Spleen (tissue), 7 donors: Measurements from ENCODE around the gene FAM184A.

Experiments used
- POLR2A ChIP-seq, 3 donors: fragments of 450-650 bp; IDR thresholded peaks; one replicate each; pipeline ENCODE4 v1.5.1; 2017; ENCODE audit warnings: antibody characterized with exemption in 3 of 3, mild to moderate bottlenecking in 1 of 3
- POLR2AphosphoS5 ChIP-seq, 3 donors: sonication (generic); formaldehyde crosslinking; IDR thresholded peaks; one replicate each; pipeline ENCODE4 v1.5.1; 2017; ENCODE audit warnings: antibody characterized with exemption in 3 of 3
- TF ChIP-seq, protein P1 (sequence below), 11 experiments: fragments of 200-600 bp in 7 of 11; fragments of 450-650 bp in 4 of 11; sonication (generic) in 4 of 11; IDR thresholded peaks in 8 of 11; conservative IDR thresholded peaks in 3 of 11; 1 replicate in 7 of 11; 2 replicates in 4 of 11; pipeline versions ENCODE4 v1.4.0 to v1.8.0; 2016 to 2021; ENCODE audit warnings: antibody characterized with exemption in 11 of 11, inconsistent platforms in 4 of 11, mild to moderate bottlenecking in 1 of 11
- donor health status: DM: no; HTN: no; CAD: no; lungs with moderate emphysema.
- donor health status: DM: no; HTN: no; CAD: no.
- donor health status: DM: no; HTN: no; CAD: no.

DNA sequence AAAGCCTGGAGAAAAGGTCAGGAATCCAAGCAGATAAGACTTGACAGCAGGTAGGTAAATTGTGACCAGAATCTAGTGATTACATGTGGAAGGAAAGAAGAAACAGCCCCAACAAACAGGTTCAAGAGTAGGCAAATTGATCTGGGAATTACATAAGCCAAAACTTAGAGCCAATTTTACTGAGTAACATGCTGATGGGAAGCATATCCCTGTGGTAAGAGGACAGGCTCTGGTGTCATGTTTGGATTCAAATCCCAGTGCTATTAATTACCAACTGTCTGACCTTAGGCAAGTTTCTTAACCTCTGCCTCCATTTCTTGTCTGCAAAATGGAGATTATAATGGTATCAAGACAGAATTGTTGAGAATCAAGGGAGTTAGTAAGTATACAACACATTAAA is 163.9 kb downstream of the FAM184A start:
- TF ChIP-seq, protein P1, sequence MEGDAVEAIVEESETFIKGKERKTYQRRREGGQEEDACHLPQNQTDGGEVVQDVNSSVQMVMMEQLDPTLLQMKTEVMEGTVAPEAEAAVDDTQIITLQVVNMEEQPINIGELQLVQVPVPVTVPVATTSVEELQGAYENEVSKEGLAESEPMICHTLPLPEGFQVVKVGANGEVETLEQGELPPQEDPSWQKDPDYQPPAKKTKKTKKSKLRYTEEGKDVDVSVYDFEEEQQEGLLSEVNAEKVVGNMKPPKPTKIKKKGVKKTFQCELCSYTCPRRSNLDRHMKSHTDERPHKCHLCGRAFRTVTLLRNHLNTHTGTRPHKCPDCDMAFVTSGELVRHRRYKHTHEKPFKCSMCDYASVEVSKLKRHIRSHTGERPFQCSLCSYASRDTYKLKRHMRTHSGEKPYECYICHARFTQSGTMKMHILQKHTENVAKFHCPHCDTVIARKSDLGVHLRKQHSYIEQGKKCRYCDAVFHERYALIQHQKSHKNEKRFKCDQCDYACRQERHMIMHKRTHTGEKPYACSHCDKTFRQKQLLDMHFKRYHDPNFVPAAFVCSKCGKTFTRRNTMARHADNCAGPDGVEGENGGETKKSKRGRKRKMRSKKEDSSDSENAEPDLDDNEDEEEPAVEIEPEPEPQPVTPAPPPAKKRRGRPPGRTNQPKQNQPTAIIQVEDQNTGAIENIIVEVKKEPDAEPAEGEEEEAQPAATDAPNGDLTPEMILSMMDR (IDR thresholded peaks at IDR 0.05 in 8 of 11, conservative IDR thresholded peaks at IDR 0.05 in 3 of 11): no peak
- no peak for TF ChIP-seq POLR2A (IDR thresholded peaks at IDR 0.05)
- no peak for TF ChIP-seq POLR2AphosphoS5 (IDR thresholded peaks at IDR 0.05)
